HG03432 (cell line): ENCODE measurements around the gene NAXD.
"Not testable (repeated sequence)": the region's sequence is repeated elsewhere in the genome, so short reads cannot be mapped to it uniquely, and the experiment has no call there.

Source experiments
- ATAC-seq: cut with Tn5 transposase; IDR thresholded peaks from one replicate; pipeline ENCODE4 v1.9.1; 2021; ENCODE audit warnings: mild to moderate bottlenecking, moderate library complexity; ENCODE audit not compliant: unreplicated experiment

NAXD gene

DNA sequence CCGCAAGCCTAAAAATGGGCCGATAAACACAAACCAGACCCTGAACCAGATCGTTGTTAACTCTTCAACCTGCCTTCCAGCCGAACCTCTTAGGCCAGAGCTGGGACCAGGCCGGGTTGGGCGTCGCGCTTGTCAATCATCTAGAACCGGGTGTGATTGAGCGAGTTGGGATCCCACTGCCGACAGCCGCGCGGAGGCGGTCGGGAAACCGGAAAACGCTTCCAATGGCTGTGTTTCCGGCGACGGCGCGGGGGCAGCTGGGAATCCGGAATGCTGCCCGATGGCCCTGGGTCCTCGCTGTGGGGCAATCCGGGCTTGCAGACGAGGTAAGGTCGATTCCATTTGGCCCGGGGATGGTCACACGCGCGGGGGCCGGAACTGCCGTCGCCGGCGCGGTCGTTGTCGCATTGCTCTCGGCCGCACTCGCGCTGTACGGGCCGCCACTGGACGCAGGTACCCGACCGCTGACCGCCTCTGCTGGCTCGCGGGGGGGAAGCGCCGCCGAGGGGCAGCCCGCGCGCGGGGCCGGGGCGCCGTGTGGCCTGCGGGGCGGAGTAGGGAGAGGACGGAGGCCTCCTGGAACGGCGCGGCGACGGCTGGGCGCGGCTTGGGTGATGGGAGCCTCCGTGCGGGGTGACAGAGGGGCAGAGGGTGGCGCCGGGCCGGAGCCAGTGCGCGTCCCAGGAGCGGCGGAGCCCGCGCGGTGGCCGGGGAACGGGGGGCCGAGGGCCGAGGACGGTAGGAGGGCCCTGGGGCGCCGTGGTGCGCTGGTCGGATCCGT is at the start of gene NAXD:
Gene NAXD (plus strand): TSS at position 224 of the 781 bp plus-strand sequence. CDS start 57 bp downstream, at position 281.
- peak; percentile 82 for ATAC-seq

DNA sequence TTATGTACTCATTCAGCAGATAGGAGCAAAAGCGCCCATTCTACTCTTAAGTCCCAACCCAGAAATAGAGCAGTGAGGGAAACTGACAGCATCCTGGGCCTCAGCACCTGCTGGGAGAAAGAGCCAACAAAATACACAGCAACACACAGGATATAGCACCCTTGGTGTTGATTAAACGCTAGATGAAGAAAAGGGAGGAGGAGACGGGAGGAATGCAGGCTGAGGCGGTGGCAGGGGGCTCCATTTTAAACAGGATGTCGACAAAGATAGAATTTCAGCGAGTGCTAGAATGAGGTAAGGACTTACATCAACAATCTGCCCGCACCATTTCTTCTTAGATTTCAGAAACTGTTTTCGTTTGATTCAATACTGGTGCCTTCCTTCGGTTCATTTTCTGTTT is 49.2 kb upstream of the NAXD start:
- ATAC-seq, result no peak

DNA sequence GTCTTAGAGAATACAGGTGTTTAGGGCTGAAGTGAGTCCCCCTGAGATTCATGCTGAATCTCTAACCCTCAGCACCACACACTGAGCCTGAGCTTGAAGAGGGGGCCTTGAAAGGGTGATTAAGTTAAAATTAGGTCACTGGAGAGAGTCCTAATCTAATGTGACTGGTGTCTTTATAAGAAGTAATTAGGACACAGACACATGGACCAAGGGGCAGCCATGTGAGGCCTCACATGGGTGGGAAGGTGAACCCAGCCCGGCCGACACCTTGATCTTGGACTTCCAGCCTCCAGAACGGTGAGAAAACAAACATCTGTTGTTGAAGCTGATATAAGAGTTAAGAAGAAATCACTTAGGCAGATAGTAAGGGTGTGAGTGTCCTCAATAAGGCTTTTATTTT is 46.7 kb upstream of the NAXD start:
- no peak for ATAC-seq

DNA sequence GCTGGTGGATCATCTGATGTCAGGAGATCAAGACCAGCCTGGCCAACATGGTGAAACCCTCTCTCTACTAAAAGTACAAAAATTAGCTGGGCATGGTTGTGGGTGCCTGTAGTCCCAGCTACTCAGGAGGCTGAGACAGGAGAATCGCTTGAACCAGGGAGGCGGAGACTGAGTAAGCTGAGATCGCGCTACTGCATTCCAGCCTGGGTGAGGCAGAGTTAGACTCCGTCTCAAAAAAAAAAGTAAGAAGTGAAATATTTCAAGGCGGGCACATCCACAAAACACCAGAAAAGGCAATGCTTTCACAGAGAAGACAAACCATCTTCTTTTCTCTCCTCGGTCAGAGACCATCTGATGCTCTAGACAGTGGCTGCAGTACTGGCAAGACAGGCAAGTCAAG is 45.4 kb upstream of the NAXD start:
- ATAC-seq, result not testable (repeated sequence)

DNA sequence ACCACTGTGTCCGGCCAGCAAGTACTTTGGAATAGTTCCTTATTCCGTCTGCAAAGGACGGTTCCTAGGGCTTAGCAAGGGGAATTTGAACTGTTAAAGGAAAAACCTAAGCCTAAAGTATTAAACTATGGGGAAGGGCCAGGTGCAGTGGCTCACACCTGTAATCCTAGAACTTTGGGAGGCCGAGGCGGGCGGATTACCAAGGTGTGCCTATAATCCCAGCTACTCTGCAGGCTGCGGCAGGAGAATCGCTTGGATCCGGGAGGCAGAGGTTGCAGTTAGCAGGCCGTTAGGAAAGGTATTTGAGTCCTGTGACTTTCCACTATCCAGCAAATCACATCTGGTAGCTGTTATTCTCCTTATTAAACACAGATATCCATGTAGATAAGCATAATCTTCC is 44.5 kb upstream of the NAXD start:
- ATAC-seq, result no peak

DNA sequence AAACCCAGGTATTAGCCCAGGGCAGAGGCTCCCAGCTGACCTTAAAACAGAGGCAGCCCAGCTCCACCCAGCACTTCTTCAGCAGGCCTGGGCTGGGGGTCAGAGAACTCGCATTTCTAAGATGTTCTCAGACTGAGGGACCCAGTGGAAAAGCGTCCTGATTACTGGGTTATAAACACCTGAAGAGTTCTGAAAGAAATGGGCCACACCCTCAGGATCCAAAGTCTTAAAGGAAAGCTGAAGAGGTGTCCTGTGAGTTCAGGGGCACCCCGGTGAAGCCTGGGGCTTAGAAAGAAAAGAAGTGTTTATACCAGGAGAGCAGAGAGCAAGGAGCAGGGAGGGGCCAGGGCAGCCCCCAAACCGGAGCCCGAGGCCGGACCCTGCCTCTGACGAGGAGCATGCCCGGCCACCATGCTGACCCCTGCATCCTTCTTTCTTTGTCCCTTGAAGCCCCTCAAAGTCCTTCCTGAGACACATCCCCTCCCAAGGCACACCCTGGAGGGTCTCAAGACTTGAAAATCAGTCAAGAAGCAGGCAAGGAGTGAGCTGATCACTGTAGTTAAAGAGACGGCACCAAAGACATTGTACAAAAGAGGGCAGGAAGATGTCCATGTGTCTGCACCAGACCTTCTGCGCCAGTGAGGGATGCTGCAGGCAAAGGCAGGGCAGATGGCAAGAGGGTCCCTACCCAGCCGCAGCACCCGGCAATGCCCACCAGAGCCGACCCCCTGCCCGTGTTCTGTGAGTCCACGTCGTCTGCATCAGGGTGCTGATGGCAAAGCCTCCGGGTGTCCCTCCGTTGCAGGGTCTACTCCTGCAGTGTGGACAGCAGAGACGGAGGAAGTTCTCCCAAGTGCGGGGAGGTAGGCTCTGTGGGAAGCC is 43.2 kb upstream of the NAXD start:
- ATAC-seq, result no peak

DNA sequence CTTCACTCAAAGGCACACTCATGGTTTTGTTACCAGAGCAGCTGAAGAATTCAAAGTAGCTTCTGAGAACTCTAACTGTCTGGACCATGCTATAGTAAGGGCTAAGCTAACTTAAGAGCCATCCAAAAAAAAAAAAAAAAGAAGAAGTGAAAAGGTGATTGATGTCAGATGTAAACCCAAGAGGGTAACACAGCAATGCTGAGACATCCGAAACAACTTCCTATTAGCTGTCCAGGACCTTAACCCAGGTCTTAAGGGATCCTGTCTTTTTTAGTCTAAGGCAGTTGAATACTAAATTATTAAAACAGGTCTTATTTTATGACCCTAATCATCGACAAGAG is 42.6 kb upstream of the NAXD start:
- ATAC-seq, result no peak

DNA sequence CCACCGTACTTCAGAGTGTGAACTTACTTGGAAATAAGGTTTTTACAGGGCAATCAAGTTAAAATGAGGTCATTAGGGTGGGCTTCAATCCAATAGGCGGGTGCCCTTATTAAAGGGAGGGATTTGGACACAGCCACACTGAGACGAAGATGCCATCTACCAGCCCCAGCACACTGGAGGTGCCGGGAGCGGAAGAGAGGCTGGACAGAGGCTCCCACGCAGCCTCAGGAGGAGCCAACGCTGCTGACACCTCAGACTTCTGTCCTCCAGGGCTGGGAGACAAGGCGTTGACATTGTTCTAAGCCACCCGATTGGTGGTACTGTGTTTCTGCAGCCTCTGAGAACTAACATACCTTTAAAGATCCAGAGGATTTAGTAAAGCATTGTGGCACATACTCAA is 41.2 kb upstream of the NAXD start:
- no peak for ATAC-seq

DNA sequence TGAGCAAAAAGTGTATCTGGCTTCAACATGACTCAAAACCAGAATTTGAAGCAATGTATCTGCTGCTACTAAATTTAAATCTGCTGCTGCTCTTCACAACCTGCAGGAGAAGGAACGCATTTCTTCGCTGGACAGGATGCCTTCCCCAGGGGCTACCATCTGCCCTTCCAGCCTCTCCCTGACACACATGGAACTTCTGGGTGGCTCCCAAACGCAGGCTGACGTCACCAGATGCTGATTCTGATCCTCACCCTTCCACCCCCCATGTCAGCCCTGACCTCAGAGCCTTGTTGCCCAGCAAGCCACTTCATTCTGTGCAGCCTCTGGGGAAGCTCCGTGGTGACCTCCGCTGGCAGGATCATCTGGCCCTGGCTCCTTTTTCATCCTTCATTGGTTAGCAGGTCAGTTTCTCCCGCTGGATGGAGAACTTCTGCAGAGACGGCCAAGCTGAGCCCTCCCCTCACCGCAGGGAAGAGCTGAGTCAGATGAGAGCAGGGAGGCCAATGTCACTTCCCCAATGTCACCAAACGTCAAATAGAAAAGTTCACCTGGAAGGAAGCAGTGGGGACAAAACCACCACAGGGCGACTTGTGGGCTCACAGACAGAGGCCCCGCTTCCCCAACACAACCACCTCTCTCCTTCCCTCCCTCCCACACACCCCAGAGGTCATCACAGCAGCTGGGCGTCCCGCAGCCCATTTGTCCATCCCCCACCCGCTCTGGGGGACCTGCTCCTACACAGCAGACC is 39.8 kb upstream of the NAXD start:
- ATAC-seq, result peak; percentile 90

DNA sequence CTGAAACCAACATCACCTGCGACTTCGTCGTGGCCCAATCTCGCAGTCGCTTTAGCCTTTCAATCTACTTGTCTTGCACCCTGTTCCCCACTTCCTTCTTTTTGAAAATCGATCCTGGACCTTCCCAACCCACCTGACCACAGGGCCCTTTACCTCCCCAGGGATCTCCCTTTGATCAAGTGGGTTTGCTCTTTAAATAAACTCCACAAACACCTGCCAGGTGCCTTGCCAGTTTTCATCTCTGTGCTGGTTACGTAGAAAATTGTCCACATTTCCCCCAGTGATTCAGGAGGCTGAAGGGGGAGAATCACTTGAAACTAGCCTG is 39.3 kb upstream of the NAXD start:
- ATAC-seq, result peak; percentile 1

DNA sequence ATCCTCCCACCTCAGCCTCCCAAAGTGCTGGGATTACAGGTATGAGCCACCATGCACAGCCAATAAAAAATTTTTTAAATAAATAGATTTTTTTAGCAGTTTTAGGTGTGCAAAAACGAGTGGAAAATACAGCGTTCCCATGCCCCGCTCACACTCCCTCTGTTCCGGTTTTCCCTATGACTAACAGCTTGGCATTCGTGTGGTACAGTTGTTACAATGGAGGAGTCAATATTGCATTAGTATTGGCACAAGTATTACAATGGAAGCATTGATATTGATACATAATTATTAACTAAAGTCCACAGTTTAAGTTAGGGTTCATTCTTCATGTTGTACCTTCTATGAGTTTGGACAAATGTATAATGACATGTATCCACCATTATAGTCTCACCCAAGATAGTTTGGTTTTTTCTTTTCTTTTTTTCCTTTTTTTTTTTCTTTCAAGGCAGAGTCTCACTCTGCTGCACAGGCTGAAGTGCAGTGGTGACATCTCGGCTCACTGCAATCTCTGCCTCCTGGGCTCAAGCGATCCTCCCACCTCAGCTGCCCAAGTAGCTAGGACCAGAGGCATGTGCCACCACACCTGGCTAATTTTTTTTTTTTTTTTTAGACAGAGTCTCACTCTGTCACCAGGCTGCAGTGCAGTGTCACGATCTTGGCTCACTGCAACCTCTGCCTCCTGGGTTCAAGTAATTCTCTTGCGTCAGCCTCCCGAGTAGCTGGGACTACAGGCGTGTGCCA is 38.4 kb upstream of the NAXD start:
- ATAC-seq, result no peak

DNA sequence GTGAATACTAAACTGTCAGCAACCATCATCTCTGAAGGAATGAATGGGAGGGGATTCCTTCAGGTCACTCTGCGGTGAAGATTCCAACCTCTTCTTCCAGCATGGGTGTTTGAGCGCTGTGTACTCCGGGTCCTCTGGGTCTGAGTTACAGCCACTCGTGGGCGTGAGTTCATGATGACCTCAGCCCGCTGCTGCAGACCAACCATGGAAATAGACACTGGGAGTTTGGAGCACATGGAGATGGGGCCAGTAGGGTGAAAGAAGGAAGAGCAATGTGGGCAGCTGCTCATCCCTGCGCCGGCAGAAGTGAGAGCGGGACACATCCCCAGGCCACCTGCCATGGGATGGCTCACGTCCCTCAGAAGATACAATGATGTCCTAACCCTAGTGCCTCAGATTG is 37.0 kb upstream of the NAXD start:
- ATAC-seq, result no peak

DNA sequence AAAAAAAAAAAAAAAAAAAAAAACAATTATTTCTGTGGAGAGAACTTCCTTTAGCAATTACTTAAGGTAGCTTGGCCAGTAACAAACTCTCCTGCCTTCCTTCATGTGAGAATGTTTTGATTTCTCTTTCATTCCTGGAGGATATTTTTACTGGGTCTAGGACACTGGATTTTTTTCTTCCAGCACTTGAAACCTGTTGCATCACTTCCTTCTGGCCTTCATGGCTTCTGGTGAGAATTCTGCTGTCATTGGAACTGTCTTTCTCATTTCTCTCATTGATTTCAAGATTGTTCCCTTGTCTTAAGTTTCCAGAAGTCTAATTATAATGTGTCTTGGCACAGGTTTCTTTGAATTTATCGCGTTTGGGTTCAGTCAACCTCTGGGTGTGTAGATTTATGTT is 34.5 kb upstream of the NAXD start:
- ATAC-seq, result no peak

DNA sequence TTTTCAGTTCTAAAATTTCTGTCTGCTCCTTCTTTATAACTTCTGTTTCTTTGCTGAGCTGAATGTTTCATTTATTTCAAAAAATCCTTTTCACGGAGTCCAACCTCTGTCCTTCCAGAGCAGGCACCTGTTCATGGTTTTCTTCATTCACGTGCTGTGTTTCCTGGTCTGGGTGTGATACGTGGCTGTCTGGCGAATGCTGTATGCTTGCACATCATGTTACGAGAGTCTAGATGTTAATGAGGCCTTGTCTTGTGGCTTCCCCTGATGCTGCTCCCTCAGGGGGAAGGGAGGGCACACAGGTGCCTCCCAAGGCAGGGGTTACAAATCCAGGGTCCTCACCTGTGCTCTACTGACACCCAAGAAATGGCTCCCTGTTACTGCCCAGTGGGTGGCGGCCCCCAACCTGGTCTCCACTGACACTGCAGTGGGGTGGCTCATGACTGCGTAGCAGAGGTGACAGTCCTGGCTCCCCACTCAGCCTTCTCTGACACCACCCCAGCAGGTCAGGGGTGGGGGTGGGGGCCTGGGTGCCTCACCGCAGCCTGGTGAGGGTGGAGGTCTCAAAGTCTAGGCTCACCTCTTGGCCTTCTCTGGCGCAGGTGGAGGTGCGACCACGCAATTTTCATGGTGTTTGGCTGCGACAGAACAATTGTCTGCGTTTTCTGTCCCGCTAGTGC is 33.7 kb upstream of the NAXD start:
- no peak for ATAC-seq

DNA sequence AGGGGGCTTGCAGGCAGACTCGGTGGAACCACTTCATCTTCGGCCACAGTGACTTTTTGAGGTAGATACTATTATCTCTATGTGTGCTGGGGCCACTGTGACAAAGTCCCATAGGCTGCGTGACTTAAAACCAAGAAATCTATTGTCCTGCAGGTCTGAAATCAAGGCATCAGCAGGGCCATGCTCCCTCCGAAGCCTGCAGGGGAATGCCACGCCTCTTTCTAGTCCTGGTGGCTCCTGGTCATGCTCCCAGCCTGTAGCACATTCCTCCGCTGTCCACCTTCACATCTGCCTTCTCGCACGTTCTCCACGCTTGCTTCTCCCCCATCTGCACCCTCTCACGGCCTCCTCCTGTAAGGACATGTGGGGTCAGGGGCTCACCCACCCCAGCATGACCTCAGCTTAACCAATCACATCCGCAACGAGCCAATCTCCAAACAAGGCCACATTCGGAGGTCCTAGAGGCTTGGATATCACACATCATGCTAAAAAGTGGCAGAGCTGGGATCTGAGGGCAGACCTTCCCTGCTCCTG is 32.9 kb upstream of the NAXD start:
- ATAC-seq, result no peak

DNA sequence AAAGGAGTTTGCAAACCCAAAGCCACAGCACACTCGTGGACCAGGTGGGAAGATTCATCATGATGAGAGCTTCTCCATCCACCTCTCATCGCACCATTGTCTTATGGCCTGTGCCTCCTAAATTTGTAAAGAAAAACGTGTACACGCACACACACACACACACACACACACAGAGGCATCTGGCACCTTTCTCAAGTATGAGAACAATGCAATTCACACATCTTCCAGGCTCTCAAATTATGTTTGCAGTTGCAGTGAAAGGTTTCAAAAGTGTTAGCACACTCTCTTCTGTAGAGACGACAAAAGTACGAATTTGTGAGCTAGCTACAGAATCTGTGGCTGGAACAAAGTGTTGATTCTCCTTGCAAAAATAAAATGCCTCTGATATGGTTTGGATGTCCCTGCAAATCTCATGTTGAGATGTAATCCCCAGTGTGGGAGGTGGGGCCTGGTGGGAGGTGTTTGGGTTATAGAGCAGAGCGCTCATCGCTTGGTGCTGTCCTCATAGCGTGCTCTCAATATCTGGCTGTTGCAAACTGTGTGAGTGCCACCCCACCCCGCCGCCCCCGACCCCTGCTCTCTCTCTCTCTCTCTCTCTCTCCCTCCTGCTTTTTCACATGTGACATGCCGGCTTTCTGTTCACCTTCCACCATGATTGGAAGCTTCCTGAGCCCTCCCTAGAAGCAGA is 32.0 kb upstream of the NAXD start:
- no peak for ATAC-seq

DNA sequence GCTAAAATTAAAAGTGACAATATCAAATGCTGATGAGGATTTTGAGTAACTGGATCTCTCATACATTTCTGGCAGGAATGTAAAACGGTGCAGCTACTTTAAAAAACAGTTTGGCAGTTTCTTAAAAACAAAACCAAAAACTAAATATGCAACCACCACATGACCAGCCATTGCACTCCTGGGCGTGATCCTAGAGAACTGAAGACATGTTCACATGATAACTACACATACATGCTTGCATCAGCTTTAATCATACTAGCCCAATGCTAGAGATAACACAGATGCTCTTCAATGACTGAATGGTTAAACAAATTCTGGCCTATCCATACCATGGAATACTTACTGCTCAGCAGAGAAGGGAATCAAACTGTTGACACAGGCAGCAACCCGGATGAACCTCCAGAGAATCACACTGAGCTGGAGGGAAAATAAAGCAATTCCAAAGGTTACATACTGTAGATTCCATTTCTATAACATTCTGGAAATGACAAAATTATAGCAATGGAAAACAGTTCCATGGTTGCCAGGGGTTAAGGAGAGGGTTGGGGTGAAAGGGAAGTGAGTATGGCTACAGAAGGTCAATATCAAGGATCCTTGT is 25.5 kb upstream of the NAXD start:
- ATAC-seq, result no peak

DNA sequence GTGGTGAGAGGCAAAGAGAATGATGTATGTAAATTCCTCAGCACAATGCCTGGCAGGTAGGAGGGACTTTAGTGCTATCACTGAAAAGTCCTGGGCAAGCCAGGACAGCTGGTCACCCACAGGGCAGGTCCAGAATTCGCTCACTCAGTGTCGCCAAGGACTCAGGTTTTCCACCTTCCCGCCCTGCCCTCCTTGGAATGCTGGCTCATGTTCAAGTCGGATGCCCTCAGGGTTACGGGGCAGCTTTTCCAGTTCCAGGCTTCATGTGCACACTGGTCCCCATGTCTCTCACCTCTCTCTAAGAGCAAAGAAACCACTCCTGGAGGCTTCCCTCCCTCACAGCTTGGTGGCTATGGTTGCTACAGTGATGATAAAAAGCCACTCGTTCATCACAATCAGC is 24.8 kb upstream of the NAXD start:
- ATAC-seq, result no peak

DNA sequence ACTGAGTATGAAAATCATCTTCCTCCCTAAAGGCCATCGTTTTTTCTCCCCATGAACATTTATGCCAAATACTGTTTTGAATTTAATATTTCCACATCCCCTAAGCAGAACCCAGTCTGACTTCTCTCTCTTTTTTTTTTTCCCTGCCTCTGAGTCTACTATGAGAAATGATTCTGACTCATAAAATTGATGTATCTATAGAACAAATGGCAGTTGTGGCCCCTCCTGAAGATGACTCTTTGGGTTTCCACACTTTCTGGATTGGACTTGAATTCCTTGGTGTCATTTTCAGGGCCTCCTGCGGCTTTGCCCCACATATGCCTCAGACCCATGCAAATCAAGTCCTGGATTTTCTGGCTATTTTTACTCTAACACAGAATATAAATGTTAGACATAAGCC is 22.7 kb upstream of the NAXD start:
- no peak for ATAC-seq
